ENCODE data around the gene ZNRF1.

ZNRF1 gene

GRCh38 chr16:75062135-75062975, 63.5 kb downstream of the ZNRF1 start:
- DNase-seq, result no peak

GRCh38 chr16:75062976-75063346, 64.1 kb downstream of the ZNRF1 start:
- no peak for DNase-seq

GRCh38 chr16:75063549-75064088, 64.8 kb downstream of the ZNRF1 start:
- no peak for DNase-seq

- peak; percentile 66 for DNase-seq
Measured at GRCh38 chr16:75064403-75065148, 65.8 kb downstream of the ZNRF1 start.

GRCh38 chr16:75065149-75065505, 66.3 kb downstream of the ZNRF1 start:
- peak; percentile 54 for DNase-seq

GRCh38 chr16:75065521-75066149, 66.8 kb downstream of the ZNRF1 start:
- no peak for DNase-seq

GRCh38 chr16:75066861-75067447, 68.1 kb downstream of the ZNRF1 start:
- no peak for DNase-seq

GRCh38 chr16:75068085-75069031, 69.5 kb downstream of the ZNRF1 start:
- no peak for DNase-seq

- DNase-seq, result no peak
Measured at GRCh38 chr16:75070012-75070841, 71.4 kb downstream of the ZNRF1 start.

- DNase-seq, result no peak
Measured at GRCh38 chr16:75071621-75072020, 72.8 kb downstream of the ZNRF1 start.

- DNase-seq, result no peak
Measured at GRCh38 chr16:75072239-75072947, 73.6 kb downstream of the ZNRF1 start.

GRCh38 chr16:75073545-75074303, 74.9 kb downstream of the ZNRF1 start:
- no peak for DNase-seq

- DNase-seq, result no peak
Measured at GRCh38 chr16:75074304-75074793, 75.5 kb downstream of the ZNRF1 start.

GRCh38 chr16:75074920-75075687, 76.3 kb downstream of the ZNRF1 start:
- peak; percentile 97 for DNase-seq

GRCh38 chr16:75075688-75076268, 77.0 kb downstream of the ZNRF1 start:
- DNase-seq, result no peak

GRCh38 chr16:75078886-75079285, 80.1 kb downstream of the ZNRF1 start:
- no peak for DNase-seq

- no peak for DNase-seq
Measured at GRCh38 chr16:75079346-75079926, 80.6 kb downstream of the ZNRF1 start.

Measured in activated CD4-positive, alpha-beta T cell treated with anti-CD3 and anti-CD28 coated beads, Interleukin-10, Interleukin-2, amounts not matched to agents 100 ng/mL and 50 ng/mL, durations not matched to agents 16 hours and 8 hours (primary cell).